IPS-NIHi7 (cell line): Measurements from ENCODE around the gene EWSR1.
"Not testable (repeated sequence)": the region's sequence is repeated elsewhere in the genome, so short reads cannot be mapped to it uniquely, and the experiment has no call there.

Source experiments
- DNase-seq: peaks from one replicate; pipeline ENCODE4 v3.0.0; 2012; ENCODE audit warnings: mixed read lengths; ENCODE audit errors: extremely low spot score

EWSR1 gene, protein sequence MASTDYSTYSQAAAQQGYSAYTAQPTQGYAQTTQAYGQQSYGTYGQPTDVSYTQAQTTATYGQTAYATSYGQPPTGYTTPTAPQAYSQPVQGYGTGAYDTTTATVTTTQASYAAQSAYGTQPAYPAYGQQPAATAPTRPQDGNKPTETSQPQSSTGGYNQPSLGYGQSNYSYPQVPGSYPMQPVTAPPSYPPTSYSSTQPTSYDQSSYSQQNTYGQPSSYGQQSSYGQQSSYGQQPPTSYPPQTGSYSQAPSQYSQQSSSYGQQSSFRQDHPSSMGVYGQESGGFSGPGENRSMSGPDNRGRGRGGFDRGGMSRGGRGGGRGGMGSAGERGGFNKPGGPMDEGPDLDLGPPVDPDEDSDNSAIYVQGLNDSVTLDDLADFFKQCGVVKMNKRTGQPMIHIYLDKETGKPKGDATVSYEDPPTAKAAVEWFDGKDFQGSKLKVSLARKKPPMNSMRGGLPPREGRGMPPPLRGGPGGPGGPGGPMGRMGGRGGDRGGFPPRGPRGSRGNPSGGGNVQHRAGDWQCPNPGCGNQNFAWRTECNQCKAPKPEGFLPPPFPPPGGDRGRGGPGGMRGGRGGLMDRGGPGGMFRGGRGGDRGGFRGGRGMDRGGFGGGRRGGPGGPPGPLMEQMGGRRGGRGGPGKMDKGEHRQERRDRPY

DNA sequence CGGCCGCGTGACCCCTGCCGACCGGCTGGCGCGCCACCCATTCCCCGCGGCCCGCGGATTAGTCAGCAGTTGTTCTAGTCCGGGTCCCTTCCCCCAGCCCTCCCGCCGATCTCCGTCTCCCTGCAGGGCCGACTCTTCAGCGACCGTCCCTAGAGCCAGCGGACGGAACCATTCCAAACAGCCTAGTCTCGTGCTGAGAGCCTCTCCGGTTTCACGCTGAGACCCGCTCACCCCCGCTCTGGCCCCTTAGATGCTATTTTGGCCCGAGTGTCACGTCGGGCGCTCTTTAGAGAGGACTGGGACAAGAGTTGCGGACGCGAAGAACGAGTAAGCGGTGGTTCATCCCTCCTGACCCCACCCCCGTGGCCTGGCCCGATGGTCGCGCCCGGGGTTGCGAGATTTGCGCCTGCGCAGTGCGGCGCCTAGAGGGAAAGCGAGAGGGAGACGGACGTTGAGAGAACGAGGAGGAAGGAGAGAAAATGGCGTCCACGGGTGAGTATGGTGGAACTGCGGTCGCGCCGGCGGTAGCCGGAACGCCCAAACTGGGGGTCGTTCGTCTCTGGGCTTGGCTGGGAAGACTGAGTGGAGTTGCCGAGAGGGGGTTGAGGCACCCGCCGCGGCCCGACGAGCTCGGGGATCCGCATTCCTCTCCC lies at the start of gene EWSR1, which contains the start of gene RHBDD3:
Gene EWSR1 (plus strand): TSS at position 411 of the 653 bp plus-strand sequence. CDS start 69 bp downstream, at position 480.
Gene RHBDD3 (minus strand): TSS at position 124 of the 653 bp plus-strand sequence. CDS start 2,355 bp downstream, outside the sequence.
- DNase-seq, result peak; percentile 93

GRCh38 chr22:29218758-29219408 lies 49.2 kb upstream of the EWSR1 start:
- DNase-seq, result no peak

- DNase-seq, result not testable (repeated sequence)
Observed at GRCh38 chr22:29219409-29219782, 48.7 kb upstream of the EWSR1 start.

- DNase-seq, result peak; percentile 66
Observed at GRCh38 chr22:29219881-29220670, 48.0 kb upstream of the EWSR1 start.

GRCh38 chr22:29224121-29224858 lies 43.8 kb upstream of the EWSR1 start:
- no peak for DNase-seq

- no peak for DNase-seq
Observed at GRCh38 chr22:29224859-29225410, 43.1 kb upstream of the EWSR1 start.

DNA sequence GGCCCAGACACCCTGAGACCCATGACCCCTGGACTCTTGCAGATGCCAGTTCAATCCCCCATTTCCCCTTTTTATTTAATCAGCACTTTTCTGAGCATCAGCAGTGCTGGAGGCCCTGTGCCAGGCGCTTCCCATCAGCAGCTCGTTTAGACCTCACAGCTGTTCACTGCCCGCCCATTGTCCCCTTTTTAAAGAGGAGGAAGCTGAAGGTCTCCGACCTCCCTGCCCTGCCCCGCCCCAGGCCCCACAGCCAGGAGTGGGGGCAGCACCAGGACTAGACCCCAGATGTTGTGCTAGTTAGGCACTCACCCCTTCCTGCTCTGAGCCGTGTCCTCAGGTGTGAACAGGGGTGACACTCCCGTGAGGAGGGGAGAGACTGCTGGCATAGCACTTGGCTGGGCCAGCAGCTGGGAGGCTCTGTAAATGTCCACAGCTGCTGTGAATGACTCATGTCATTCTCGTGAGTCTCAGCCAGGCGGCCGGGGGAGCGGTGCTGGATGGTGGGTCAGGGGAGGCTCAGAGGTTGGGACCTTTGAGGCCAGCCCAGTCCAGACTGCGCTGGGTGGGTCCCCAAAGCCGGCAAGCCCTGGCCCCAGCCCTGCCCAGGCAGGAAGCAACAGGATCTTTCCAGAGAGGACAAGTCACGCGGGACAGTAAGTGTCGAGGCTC lies 42.5 kb upstream of the EWSR1 start:
- no peak for DNase-seq

DNA sequence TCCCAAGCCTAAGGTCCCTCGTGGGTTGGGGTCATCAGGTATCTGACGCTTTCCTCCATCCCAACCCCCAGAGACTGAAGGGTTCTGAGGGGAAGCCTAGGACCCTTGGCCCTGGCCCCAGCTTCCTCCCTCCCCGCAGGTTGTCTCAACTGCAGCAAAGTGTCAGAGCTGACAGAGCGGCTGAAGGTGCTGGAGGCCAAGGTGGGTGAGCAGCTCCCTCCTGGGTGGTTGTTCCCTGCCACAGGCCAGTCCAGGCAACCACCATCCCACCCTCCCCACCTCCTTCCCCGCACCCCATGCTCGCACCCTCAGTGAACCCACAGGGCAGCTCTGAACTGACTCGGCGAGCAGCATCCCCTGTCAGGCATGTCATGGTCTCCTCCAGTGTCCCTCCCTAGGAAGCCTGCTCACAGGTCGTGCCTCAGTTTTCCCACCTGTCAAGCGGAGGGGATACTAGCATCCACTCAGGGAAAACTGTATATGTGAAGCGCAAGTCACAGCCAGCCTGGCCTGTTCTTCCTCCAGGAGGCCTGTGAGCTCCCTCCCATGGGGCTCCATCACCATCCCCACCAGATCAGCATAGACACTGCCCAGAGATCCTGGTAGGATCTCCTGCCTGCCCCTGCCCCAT lies 41.6 kb upstream of the EWSR1 start:
- DNase-seq, result no peak

DNA sequence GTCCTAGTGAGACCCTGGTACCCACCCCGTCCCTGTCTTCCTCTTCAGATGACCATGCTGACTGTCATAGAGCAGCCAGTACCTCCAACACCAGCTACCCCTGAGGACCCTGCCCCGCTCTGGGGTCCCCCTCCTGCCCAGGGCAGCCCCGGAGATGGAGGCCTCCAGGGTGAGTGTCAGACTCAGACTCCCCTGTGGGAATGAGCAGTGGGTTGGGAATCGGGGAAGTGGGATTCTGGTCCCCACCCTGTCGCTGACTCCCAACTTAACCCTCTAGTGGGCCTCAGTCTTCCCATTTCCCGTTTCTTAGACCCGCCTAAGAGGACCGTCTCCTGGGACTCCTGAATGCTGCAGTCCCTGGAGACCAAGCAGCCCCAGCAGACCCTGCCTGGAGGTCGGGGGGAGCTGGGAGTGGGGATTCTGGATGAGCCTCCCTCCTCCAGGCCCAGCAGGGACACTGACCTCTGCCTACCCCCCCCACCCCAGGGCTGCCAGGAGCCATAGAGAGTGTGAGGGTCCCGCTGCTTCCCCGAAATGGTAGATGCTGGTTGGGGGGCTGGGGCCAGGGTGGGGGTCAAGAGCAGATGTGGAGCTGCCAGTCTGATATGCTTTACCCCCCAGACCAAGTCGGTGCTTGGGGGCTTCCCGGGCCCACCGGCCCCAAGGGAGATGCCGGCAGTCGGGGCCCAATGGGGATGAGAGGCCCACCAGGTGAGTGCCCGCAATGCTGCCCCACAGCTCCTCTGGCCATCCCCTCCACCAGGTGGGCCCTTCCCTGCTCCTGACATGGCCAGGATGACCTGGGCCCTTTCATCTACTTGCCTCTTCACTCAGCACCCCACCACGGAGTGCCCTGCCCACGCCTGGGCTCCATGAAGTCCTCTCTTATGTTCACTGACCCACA lies 36.8 kb upstream of the EWSR1 start:
- DNase-seq, result no peak

- no peak for DNase-seq
Observed at GRCh38 chr22:29231971-29232959, 35.8 kb upstream of the EWSR1 start.

GRCh38 chr22:29233277-29233877 lies 34.7 kb upstream of the EWSR1 start:
- DNase-seq, result no peak

DNA sequence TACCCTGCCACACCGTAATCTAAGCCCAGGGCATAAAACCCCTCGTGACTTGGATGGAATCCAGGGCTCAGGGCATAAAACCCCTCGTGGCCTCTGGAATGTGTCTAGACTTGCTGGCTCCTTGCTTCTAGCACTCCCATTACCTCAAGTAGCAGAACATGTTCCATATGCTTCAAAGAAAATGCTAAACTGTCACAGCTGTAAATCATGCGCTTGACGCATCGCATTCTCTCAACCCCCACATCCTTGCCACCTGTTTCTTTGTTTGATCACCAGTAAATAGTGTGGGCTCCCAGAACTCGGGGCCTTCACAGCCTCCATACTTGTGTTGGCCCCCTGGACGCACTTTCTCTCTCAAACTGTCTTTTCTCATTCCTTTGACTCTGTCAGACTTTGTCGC lies 27.6 kb upstream of the EWSR1 start:
- DNase-seq, result not testable (repeated sequence)

- DNase-seq, result no peak
Observed at GRCh38 chr22:29243874-29244446, 24.1 kb upstream of the EWSR1 start.

DNA sequence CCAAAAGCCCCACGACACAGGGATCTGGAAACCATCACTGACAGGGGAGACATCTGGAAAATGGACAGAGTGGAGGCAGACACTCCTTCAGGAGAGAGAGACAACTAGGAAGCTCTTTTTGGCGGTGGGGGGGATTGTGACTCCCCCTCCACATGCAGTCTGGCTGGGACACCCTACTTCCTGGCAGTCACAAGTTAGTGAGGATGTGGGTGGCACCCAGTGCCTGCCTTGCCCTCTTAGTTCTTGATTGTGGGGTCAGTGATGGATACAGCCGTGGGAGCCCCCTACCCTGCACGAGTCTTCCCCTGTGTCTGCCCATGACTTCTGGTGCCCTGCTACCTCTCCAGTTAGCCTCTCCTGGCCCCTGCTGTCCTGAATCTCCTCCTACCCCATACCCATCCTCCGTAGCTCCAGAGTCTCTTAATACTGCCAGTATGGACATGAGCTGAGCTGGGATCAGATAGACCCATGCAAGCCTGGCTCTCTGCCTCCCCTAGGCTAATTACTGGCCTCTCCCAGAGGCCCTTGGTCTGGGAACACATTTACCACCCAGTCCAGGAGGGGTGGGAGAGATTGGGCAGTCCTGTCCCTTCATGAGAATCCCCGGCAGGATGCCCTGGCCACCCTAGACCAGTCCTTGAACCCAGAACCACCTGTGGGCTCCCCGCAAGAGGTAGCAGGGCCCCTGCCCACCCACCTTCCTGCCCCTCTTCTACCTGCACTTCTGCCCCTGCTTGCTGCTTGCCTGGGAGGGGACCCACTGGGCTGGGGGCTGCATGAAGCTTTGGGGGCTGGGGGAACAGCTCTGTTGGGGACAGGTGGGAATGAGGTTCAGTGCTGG lies 23.1 kb upstream of the EWSR1 start:
- DNase-seq, result no peak
